WTC11 (cell line): ENCODE results near the gene CD200R1.

Source experiments
- ATF2 ChIP-seq: sonication (generic); formaldehyde crosslinking; IDR thresholded peaks from 2 replicates; pipeline ENCODE4 v1.8.1; 2022; ENCODE audit warnings: low read depth, missing genetic modification reagents, borderline replicate concordance
- CDX4 ChIP-seq: fragments of 250-450 bp; sonication (Bioruptor Pico); IDR thresholded peaks from 2 replicates; pipeline ENCODE4 v1.9.0; 2021; ENCODE audit warnings: moderate library complexity, mild to moderate bottlenecking, inconsistent platforms, borderline replicate concordance
- CTCF ChIP-seq: fragments of 200-600 bp; IDR thresholded peaks from 2 replicates; pipeline ENCODE4 v1.8.0; 2022; ENCODE audit warnings: antibody characterized with exemption
- STAT6 ChIP-seq: sonication (generic); formaldehyde crosslinking; conservative IDR thresholded peaks from 2 replicates; pipeline ENCODE4 v1.8.1; 2023; ENCODE audit warnings: mild to moderate bottlenecking, low read depth, missing genetic modification reagents, moderate library complexity
- ZBTB43 ChIP-seq: sonication (generic); formaldehyde crosslinking; IDR thresholded peaks from 2 replicates; pipeline ENCODE4 v1.8.1; 2023; ENCODE audit warnings: mild to moderate bottlenecking, missing genetic modification reagents
- ZNF232 ChIP-seq: sonication (generic); formaldehyde crosslinking; IDR thresholded peaks from 2 replicates; pipeline ENCODE4 v1.8.0; 2022; ENCODE audit warnings: mild to moderate bottlenecking, missing genetic modification reagents

- TF ChIP-seq ZNF232 (CRISPR knock-in tag) (no peak), ZBTB43 (CRISPR knock-in tag) (no peak), CDX4 (CRISPR knock-in tag) (no peak), CTCF (no peak), STAT6 (no peak), ATF2 (CRISPR knock-in tag) (no peak)
These were observed 86.4 kb downstream of the CD200R1 start for GRCh38 chr3:112888381-112889085.
